AG10803 (cell line): ENCODE results near the gene FRMPD1.

Experiments used
- DNase-seq: peaks from one replicate; pipeline ENCODE4 v3.0.0; 2010; ENCODE audit warnings: low read depth
- H3K4me3 ChIP-seq: 2 replicates; pipeline ENCODE4 v1.5.1; 2011; ENCODE audit warnings: mild to moderate bottlenecking, low read length, control low read depth
- CTCF ChIP-seq: conservative IDR thresholded peaks from 2 replicates; pipeline ENCODE4 v1.5.1; 2011; ENCODE audit warnings: mild to moderate bottlenecking, low read length, control low read depth, inconsistent platforms

The FRMPD1 gene

GRCh38 chr9:37677435-37677834 is 26.7 kb downstream of the FRMPD1 start:
- no peak for TF ChIP-seq CTCF
- no peak overlapping the region for H3K4me3 ChIP-seq
- DNase-seq, result no peak

- no peak overlapping the region for H3K4me3 ChIP-seq
- DNase-seq, result no peak
- no peak for TF ChIP-seq CTCF
Observed at GRCh38 chr9:37678789-37679273, 28.1 kb downstream of the FRMPD1 start.

GRCh38 chr9:37679649-37680402 is 29.1 kb downstream of the FRMPD1 start:
- no peak for TF ChIP-seq CTCF
- no peak for DNase-seq
- H3K4me3 ChIP-seq, result no peak overlapping the region

GRCh38 chr9:37682951-37683350 is 32.2 kb downstream of the FRMPD1 start:
- DNase-seq, result no peak
- no peak overlapping the region for H3K4me3 ChIP-seq
- no peak for TF ChIP-seq CTCF

GRCh38 chr9:37683531-37684371 is 33.0 kb downstream of the FRMPD1 start:
- TF ChIP-seq CTCF, result no peak
- no peak for DNase-seq
- H3K4me3 ChIP-seq, result no peak overlapping the region

GRCh38 chr9:37692622-37693221 is 42.0 kb downstream of the FRMPD1 start:
- no peak for DNase-seq
- H3K4me3 ChIP-seq, result no peak overlapping the region
- TF ChIP-seq CTCF, result no peak
